Fibroblast of peridontal ligament (primary cell): ENCODE measurements around the gene LRRC45.
A peak's percentile ranks its signal among the peaks of the same experiment; 100 is the strongest.
"Not testable (repeated sequence)": the region's sequence is repeated elsewhere in the genome, so short reads cannot be mapped to it uniquely, and the experiment has no call there.

ENCODE experiments used
- DNase-seq: peaks from one replicate; pipeline ENCODE4 v3.0.0-alpha.2; 2010; ENCODE audit errors: extremely low read depth

Gene LRRC45

GRCh38 chr17:82034371-82035011 lies 11.4 kb downstream of the LRRC45 start:
- no peak for DNase-seq

- DNase-seq = no peak
Observed at GRCh38 chr17:82035488-82035887, 12.4 kb downstream of the LRRC45 start.

- DNase-seq = no peak
Observed at GRCh38 chr17:82035956-82036633, 13.0 kb downstream of the LRRC45 start.

- no peak for DNase-seq
Observed at GRCh38 chr17:82036634-82037091, 13.6 kb downstream of the LRRC45 start.

GRCh38 chr17:82037092-82037888 lies 14.2 kb downstream of the LRRC45 start, which contains the start of gene DCXR:
Gene DCXR, minus strand, starts transcription at chr17:82037697. Its CDS starts 15 bp downstream, at chr17:82037682.
- peak; percentile 87 for DNase-seq

GRCh38 chr17:82037889-82038195 lies 14.7 kb downstream of the LRRC45 start:
- no peak for DNase-seq

GRCh38 chr17:82038796-82039409 lies 15.8 kb downstream of the LRRC45 start:
- not testable (repeated sequence) for DNase-seq

- DNase-seq = no peak
Observed at GRCh38 chr17:82039695-82040299, 16.7 kb downstream of the LRRC45 start.

- no peak for DNase-seq
Observed at GRCh38 chr17:82041144-82041814, 18.2 kb downstream of the LRRC45 start.

- no peak for DNase-seq
Observed at GRCh38 chr17:82042649-82043048, 19.5 kb downstream of the LRRC45 start.

GRCh38 chr17:82043507-82043906 lies 20.4 kb downstream of the LRRC45 start:
- no peak for DNase-seq

- no peak for DNase-seq
Observed at GRCh38 chr17:82045936-82046484, 22.9 kb downstream of the LRRC45 start.

GRCh38 chr17:82046903-82047302 lies 23.8 kb downstream of the LRRC45 start:
- DNase-seq = no peak

- DNase-seq = no peak
Observed at GRCh38 chr17:82047379-82047778, 24.3 kb downstream of the LRRC45 start.

- no peak for DNase-seq
Observed at GRCh38 chr17:82047914-82048570, 24.9 kb downstream of the LRRC45 start.

- no peak for DNase-seq
Observed at GRCh38 chr17:82048571-82048971, 25.5 kb downstream of the LRRC45 start.

GRCh38 chr17:82049106-82049505 lies 26.0 kb downstream of the LRRC45 start:
- DNase-seq = no peak

- DNase-seq = no peak
Observed at GRCh38 chr17:82049521-82049971, 26.4 kb downstream of the LRRC45 start.

GRCh38 chr17:82050152-82050760 lies 27.2 kb downstream of the LRRC45 start:
- DNase-seq = no peak
